HepG2 (cell line): ENCODE results near the gene TBC1D16. TPM values are rescaled to one million over a fixed set of nuclear protein-coding genes. Genes with fewer than 3 reads are reported as not detected.

Experiments
- ATAC-seq: fragments of 200-7000 bp; cut with Tn5 transposase; 3 replicates; pipeline ENCODE4 v1.9.1; 2020; ENCODE audit warnings: mild to moderate bottlenecking, moderate library complexity
- BruUV-seq: library from RNA; stranded (reverse); fragments of 400-500 nt; replicated peaks from 2 replicates; lab custom pipeline; 2021; lab: Mats Ljungman, UMichigan
- CTCF ChIA-PET: fragments of 300-600 bp; formaldehyde crosslinking; extraction: SDS; loops from one replicate; lab custom pipeline; 2021; ENCODE audit warnings: low total read pairs, inconsistent platforms, low intra/inter-chr PET ratio; lab: Yijun Ruan, JAX
- POLR2A ChIA-PET: fragments of 350-600 bp; sonication (Branson Sonifier 250); formaldehyde crosslinking; loops from one replicate; lab custom pipeline; 2020; ENCODE audit warnings: antibody characterized with exemption, inconsistent platforms; lab: Yijun Ruan, JAX
- DNase-seq: peaks from one replicate; pipeline ENCODE4 v3.0.0-alpha.2; 2015; ENCODE audit warnings: low spot score
- FAIRE-seq: peaks from 3 replicates; lab custom pipeline; 2011; peaks lifted over from hg19 to GRCh38; lab: Jason Lieb, UNC
- H2AFZ ChIP-seq: one replicate; pipeline ENCODE4 v1.6.1; 2011; ENCODE audit warnings: low read length, inconsistent platforms
- H3K27ac ChIP-seq: fragments of 300-600 bp; 3 replicates; pipeline ENCODE4 v1.8.0; 2011; ENCODE audit warnings: mixed run types, mild to moderate bottlenecking, mixed read lengths, low read length, inconsistent platforms; ENCODE audit not compliant: insufficient read depth; ENCODE audit errors: extremely low read length
- H3K27me3 ChIP-seq, 2 experiments: fragments of 200-600 bp in 1 of 2; 2 replicates in 1 of 2; 3 replicates in 1 of 2; pipeline versions ENCODE4 v1.6.0 to v1.8.0; 2011; ENCODE audit warnings: low read length in 2 of 2, mild to moderate bottlenecking in 2 of 2, moderate library complexity in 2 of 2, inconsistent platforms in 1 of 2; ENCODE audit not compliant: insufficient read depth in 2 of 2, control insufficient read depth in 1 of 2
- H3K36me3 ChIP-seq, 2 experiments: fragments of 200-600 bp in 1 of 2; replicated peaks in 1 of 2; 2 replicates in 1 of 2; 3 replicates in 1 of 2; pipeline versions ENCODE4 v1.5.1 to v1.8.0; 2011; ENCODE audit warnings: low read length in 2 of 2, inconsistent platforms in 1 of 2; ENCODE audit not compliant: insufficient read depth in 2 of 2, control insufficient read depth in 1 of 2
- H3K4me1 ChIP-seq: 2 replicates; pipeline ENCODE4 v1.5.1; 2012; ENCODE audit warnings: low read length, inconsistent platforms; ENCODE audit not compliant: insufficient read depth
- H3K4me2 ChIP-seq: 2 replicates; pipeline ENCODE4 v1.6.0; 2011; ENCODE audit warnings: low read depth, low read length, inconsistent platforms
- H3K4me3 ChIP-seq, 3 experiments: fragments of 200-600 bp in 1 of 3; sonication (generic), shearing (Covaris generic) in 1 of 3; replicated peaks in 1 of 3; 2 replicates each; pipeline ENCODE4 v1.5.1; 2011 to 2016; ENCODE audit warnings: low read length in 3 of 3, inconsistent platforms in 2 of 3, low read depth in 2 of 3, mild to moderate bottlenecking in 2 of 3, control low read depth in 1 of 3, mixed read lengths in 1 of 3; ENCODE audit not compliant: insufficient read depth in 1 of 3
- H3K79me2 ChIP-seq: one replicate; pipeline ENCODE4 v1.6.1; 2011; ENCODE audit warnings: low read length, inconsistent platforms; ENCODE audit not compliant: insufficient read depth
- H3K9ac ChIP-seq: 2 replicates; pipeline ENCODE4 v1.6.0; 2011; ENCODE audit warnings: mild to moderate bottlenecking, low read depth, low read length, inconsistent platforms; ENCODE audit not compliant: insufficient read depth
- H3K9me3 ChIP-seq: 2 replicates; pipeline ENCODE4 v1.5.1; 2012; ENCODE audit warnings: mild to moderate bottlenecking, low read length
- H4K20me1 ChIP-seq: 2 replicates; pipeline ENCODE4 v1.6.0; 2011; ENCODE audit warnings: inconsistent platforms, mild to moderate bottlenecking, low read length, moderate library complexity; ENCODE audit not compliant: insufficient read depth
- CENPT ChIP-seq: sonication (generic); formaldehyde crosslinking; IDR thresholded peaks from 2 replicates; pipeline ENCODE4 v1.8.0; 2022; ENCODE audit warnings: low read depth, mild to moderate bottlenecking, moderate library complexity, missing genetic modification reagents
- NCOA5 ChIP-seq: sonication (generic); formaldehyde crosslinking; IDR thresholded peaks from 2 replicates; pipeline ENCODE4 v1.4.0; 2020; ENCODE audit warnings: missing genetic modification reagents
- PHF20 ChIP-seq: sonication (generic); formaldehyde crosslinking; IDR thresholded peaks from 2 replicates; pipeline ENCODE4 v1.5.0; 2020; ENCODE audit warnings: mild to moderate bottlenecking, missing genetic modification reagents
- POGZ ChIP-seq: sonication (generic); formaldehyde crosslinking; IDR thresholded peaks from 2 replicates; pipeline ENCODE4 v1.4.0; 2020; ENCODE audit warnings: mild to moderate bottlenecking, missing genetic modification reagents
- SP5 ChIP-seq: IDR thresholded peaks from 2 replicates; pipeline ENCODE4 v1.6.1; 2016; ENCODE audit warnings: low read depth, borderline replicate concordance
- TFAP4 ChIP-seq: sonication (generic); IDR thresholded peaks from 2 replicates; pipeline ENCODE4 v1.6.1; 2016; ENCODE audit warnings: low read depth, borderline replicate concordance
- ZNF335 ChIP-seq: sonication (generic); formaldehyde crosslinking; IDR thresholded peaks from 2 replicates; pipeline ENCODE4 v1.4.0; 2020; ENCODE audit warnings: missing genetic modification reagents
- ZNF350 ChIP-seq: sonication (generic); formaldehyde crosslinking; IDR thresholded peaks from 2 replicates; pipeline ENCODE4 v1.4.0; 2020; ENCODE audit warnings: mild to moderate bottlenecking, low read depth, missing genetic modification reagents, borderline replicate concordance
- ZNF547 ChIP-seq: sonication (generic); formaldehyde crosslinking; IDR thresholded peaks from 2 replicates; pipeline ENCODE4 v1.5.1; 2020; ENCODE audit warnings: mild to moderate bottlenecking, missing genetic modification reagents
- WGBS: methylation state at CpG from one replicate; pipeline ENCODE4 v1.1.6; 2017; ENCODE audit warnings: low lambda C conversion rate; 5-methylcytosine and 5-hydroxymethylcytosine counted together
- in situ Hi-C: cut with HindIII; loops from 2 replicates; pipeline ENCODE4 v1.10.0; 2017; ENCODE audit warnings: low pct_unique_long_range_greater_than_20kb; ENCODE audit not compliant: extremely low pct_ligation_motif_present
- intact Hi-C: fragments of 100-400 bp; cut with micrococcal nuclease; formaldehyde crosslinking; loops from one replicate; pipeline ENCODE4 v1.10.0; 2022; ENCODE audit not compliant: unreplicated experiment
- polyA plus RNA-seq, 8 experiments: library from polyadenylated mRNA; depleted of rRNA in 3 of 8; stranded (reverse) in 7 of 8; unstranded in 1 of 8; fragments of >200 nt; fragmentation: Illumina TruSeq in 4 of 8; extraction: Trizol in 4 of 8; gene quantifications; 2 replicates each; pipeline versions ENCODE4 v1.2.1 to v1.2.3, GENCODE V29; 2011 to 2016; ENCODE audit warnings: low read depth in 4 of 8, missing spikeins in 1 of 8, mixed read lengths in 1 of 8; ENCODE audit not compliant: insufficient read depth in 1 of 8
- total RNA-seq, 5 experiments: library from RNA; depleted of rRNA; stranded (reverse); fragments of >200 nt; fragmentation: Illumina TruSeq; extraction: Trizol; gene quantifications; 2 replicates each; pipeline ENCODE4 v1.2.3, GENCODE V29; 2016; ENCODE audit warnings: low read depth in 1 of 5
- TF ChIP-seq, protein P1 (sequence below): IDR thresholded peaks from 2 replicates; pipeline ENCODE4 v1.6.1; 2016; ENCODE audit warnings: low read depth, missing genetic modification reagents, missing compliant biosample characterization
- TF ChIP-seq, protein P2 (sequence below): sonication (generic); formaldehyde crosslinking; IDR thresholded peaks from 2 replicates; pipeline ENCODE4 v1.4.0; 2020; ENCODE audit warnings: missing genetic modification reagents
- TF ChIP-seq, protein P3 (sequence below): sonication (generic); formaldehyde crosslinking; IDR thresholded peaks from 2 replicates; pipeline ENCODE4 v1.9.0; 2022; ENCODE audit warnings: low read depth, missing genetic modification reagents

The TBC1D16 gene
- total and polyA plus RNA-seq, 2 of the 13 experiments (the other 11 are each of a cell fraction or from before 2014, with no cell fraction given), result 14.9 to 24.9 TPM

- BruUV-seq, result no TSS peak
- no peak overlapping the region for H3K9ac ChIP-seq
- H3K4me3 ChIP-seq, result peak overlapping the region in 1 of 3 experiments; percentile 9; a peak in 1 of 6 replicates
- peaks cover 82% of the 10 kb centered on the region for H3K4me1 ChIP-seq
- H3K27me3 ChIP-seq, result peaks cover 3 to 85% of the 10 kb centered on the region in 2 experiments; a peak in 4 of 5 replicates
- intact Hi-C loops, result loop anchor here (5.0 to 10.0 kb wide), 2 partner anchors 81 to 174 kb away; partner anchors contain the start of gene CBX4
- no peak overlapping the region for H2AFZ ChIP-seq
- WGBS, result 4% methylated on average over 15 of the region's 23 CpGs
- DNase-seq (peak; percentile 75), FAIRE-seq (peak; percentile 68), ATAC-seq (peak; percentile 31)
- peak overlapping the region; percentile 37; the same call in 1 of the 2 replicates for H3K4me2 ChIP-seq
- POLR2A ChIA-PET, result interaction anchor here (0.6 to 2.1 kb wide), 6 partner anchors 11 to 119 kb away, joined by 3 to 16 read pairs (median 6); partner anchors contain the start of gene CBX8
- H3K27ac ChIP-seq, result no peak overlapping the region
- H3K9me3 ChIP-seq, result no peaks in the 10 kb centered on the region
- CTCF ChIA-PET, result interaction anchor here (0.8 to 1.2 kb wide), 2 partner anchors 10 to 107 kb away, joined by 3 read pairs; no protein-coding TSS in a partner anchor
- H3K79me2 ChIP-seq, result no peaks in the 10 kb centered on the region
- no peaks in the 10 kb centered on the region for H4K20me1 ChIP-seq
- in situ Hi-C loops, result loop anchor here (5.0 kb wide), 1 partner anchor 109 kb away; no protein-coding TSS in a partner anchor
- no peaks in the 10 kb centered on the region for H3K36me3 ChIP-seq
- TF ChIP-seq, protein P1, sequence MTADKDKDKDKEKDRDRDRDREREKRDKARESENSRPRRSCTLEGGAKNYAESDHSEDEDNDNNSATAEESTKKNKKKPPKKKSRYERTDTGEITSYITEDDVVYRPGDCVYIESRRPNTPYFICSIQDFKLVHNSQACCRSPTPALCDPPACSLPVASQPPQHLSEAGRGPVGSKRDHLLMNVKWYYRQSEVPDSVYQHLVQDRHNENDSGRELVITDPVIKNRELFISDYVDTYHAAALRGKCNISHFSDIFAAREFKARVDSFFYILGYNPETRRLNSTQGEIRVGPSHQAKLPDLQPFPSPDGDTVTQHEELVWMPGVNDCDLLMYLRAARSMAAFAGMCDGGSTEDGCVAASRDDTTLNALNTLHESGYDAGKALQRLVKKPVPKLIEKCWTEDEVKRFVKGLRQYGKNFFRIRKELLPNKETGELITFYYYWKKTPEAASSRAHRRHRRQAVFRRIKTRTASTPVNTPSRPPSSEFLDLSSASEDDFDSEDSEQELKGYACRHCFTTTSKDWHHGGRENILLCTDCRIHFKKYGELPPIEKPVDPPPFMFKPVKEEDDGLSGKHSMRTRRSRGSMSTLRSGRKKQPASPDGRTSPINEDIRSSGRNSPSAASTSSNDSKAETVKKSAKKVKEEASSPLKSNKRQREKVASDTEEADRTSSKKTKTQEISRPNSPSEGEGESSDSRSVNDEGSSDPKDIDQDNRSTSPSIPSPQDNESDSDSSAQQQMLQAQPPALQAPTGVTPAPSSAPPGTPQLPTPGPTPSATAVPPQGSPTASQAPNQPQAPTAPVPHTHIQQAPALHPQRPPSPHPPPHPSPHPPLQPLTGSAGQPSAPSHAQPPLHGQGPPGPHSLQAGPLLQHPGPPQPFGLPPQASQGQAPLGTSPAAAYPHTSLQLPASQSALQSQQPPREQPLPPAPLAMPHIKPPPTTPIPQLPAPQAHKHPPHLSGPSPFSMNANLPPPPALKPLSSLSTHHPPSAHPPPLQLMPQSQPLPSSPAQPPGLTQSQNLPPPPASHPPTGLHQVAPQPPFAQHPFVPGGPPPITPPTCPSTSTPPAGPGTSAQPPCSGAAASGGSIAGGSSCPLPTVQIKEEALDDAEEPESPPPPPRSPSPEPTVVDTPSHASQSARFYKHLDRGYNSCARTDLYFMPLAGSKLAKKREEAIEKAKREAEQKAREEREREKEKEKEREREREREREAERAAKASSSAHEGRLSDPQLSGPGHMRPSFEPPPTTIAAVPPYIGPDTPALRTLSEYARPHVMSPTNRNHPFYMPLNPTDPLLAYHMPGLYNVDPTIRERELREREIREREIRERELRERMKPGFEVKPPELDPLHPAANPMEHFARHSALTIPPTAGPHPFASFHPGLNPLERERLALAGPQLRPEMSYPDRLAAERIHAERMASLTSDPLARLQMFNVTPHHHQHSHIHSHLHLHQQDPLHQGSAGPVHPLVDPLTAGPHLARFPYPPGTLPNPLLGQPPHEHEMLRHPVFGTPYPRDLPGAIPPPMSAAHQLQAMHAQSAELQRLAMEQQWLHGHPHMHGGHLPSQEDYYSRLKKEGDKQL (CRISPR knock-in tag), result peak; percentile 37; the same call in 1 of the 2 replicates
- TF ChIP-seq NCOA5 (no peak), TFAP4 (peak; percentile 55; the same call in 1 of the 2 replicates), ZNF350 (CRISPR knock-in tag) (peak; percentile 44), CENPT (no peak), POGZ (CRISPR knock-in tag) (no peak), PHF20 (CRISPR knock-in tag) (no peak), ZNF547 (CRISPR knock-in tag) (no peak), SP5 (peak; percentile 84), ZNF335 (CRISPR knock-in tag) (no peak)
- TF ChIP-seq, protein P2, sequence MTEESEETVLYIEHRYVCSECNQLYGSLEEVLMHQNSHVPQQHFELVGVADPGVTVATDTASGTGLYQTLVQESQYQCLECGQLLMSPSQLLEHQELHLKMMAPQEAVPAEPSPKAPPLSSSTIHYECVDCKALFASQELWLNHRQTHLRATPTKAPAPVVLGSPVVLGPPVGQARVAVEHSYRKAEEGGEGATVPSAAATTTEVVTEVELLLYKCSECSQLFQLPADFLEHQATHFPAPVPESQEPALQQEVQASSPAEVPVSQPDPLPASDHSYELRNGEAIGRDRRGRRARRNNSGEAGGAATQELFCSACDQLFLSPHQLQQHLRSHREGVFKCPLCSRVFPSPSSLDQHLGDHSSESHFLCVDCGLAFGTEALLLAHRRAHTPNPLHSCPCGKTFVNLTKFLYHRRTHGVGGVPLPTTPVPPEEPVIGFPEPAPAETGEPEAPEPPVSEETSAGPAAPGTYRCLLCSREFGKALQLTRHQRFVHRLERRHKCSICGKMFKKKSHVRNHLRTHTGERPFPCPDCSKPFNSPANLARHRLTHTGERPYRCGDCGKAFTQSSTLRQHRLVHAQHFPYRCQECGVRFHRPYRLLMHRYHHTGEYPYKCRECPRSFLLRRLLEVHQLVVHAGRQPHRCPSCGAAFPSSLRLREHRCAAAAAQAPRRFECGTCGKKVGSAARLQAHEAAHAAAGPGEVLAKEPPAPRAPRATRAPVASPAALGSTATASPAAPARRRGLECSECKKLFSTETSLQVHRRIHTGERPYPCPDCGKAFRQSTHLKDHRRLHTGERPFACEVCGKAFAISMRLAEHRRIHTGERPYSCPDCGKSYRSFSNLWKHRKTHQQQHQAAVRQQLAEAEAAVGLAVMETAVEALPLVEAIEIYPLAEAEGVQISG (CRISPR knock-in tag), result no peak
- TF ChIP-seq, protein P3, sequence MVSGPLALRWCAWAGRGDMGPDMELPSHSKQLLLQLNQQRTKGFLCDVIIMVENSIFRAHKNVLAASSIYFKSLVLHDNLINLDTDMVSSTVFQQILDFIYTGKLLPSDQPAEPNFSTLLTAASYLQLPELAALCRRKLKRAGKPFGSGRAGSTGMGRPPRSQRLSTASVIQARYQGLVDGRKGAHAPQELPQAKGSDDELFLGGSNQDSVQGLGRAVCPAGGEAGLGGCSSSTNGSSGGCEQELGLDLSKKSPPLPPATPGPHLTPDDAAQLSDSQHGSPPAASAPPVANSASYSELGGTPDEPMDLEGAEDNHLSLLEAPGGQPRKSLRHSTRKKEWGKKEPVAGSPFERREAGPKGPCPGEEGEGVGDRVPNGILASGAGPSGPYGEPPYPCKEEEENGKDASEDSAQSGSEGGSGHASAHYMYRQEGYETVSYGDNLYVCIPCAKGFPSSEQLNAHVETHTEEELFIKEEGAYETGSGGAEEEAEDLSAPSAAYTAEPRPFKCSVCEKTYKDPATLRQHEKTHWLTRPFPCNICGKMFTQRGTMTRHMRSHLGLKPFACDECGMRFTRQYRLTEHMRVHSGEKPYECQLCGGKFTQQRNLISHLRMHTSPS, result peak; percentile 79
Observed at GRCh38 chr17:79915850-79916430, 119.7 kb downstream of the TBC1D16 start.
